Tibial nerve (tissue), 3 donors: Measurements from ENCODE around the gene RAB3IL1.

Experiments
- CTCF ChIP-seq, 5 experiments: fragments of 200-600 bp in 3 of 5; fragments of 450-650 bp in 2 of 5; sonication (generic) in 3 of 5; IDR thresholded peaks; one replicate each; pipeline ENCODE4 v1.5.1; 2016 to 2019; ENCODE audit warnings: antibody characterized with exemption in 5 of 5, mild to moderate bottlenecking in 3 of 5, moderate library complexity in 2 of 5
- POLR2A ChIP-seq, 2 donors: fragments of 450-650 bp; IDR thresholded peaks; one replicate each; pipeline ENCODE4 v1.6.1; 2017; ENCODE audit warnings: antibody characterized with exemption in 2 of 2, mild to moderate bottlenecking in 2 of 2, moderate library complexity in 2 of 2

GRCh38 chr11:61888590-61888989 is 28.8 kb downstream of the RAB3IL1 start:
- no peak for TF ChIP-seq CTCF (IDR thresholded peaks at IDR 0.05)
- TF ChIP-seq POLR2A (IDR thresholded peaks at IDR 0.05): no peak
